Mucosa of descending colon (tissue), 3 donors: ENCODE results near the gene SMARCD2. TPM values are rescaled to one million over a fixed set of nuclear protein-coding genes. Genes with fewer than 3 reads are reported as not detected.

Source experiments
- ATAC-seq: fragments of 200-7000 bp; cut with Tn5 transposase; one replicate; pipeline ENCODE4 v1.9.1; 2020; ENCODE audit warnings: mild to moderate bottlenecking, moderate library complexity
- DNase-seq, 3 donors: peaks; one replicate each; pipeline ENCODE4 v3.0.0-alpha.2; 2020
- H3K36me3 ChIP-seq: fragments of 200-600 bp; one replicate; pipeline ENCODE4 v1.8.0; 2021; ENCODE audit warnings: low read depth, mild to moderate bottlenecking
- H3K4me1 ChIP-seq: fragments of 200-600 bp; one replicate; pipeline ENCODE4 v1.8.0; 2021; ENCODE audit warnings: low read depth, mild to moderate bottlenecking
- H3K4me3 ChIP-seq: fragments of 200-600 bp; one replicate; pipeline ENCODE4 v1.8.0; 2021; ENCODE audit warnings: mild to moderate bottlenecking
- H3K9me3 ChIP-seq: fragments of 200-600 bp; one replicate; pipeline ENCODE4 v1.8.0; 2021; ENCODE audit warnings: mild to moderate bottlenecking
- CTCF ChIP-seq: fragments of 200-600 bp; IDR thresholded peaks from one replicate; pipeline ENCODE4 v1.8.0; 2022; ENCODE audit warnings: antibody characterized with exemption, mild to moderate bottlenecking
- intact Hi-C, 2 donors: fragments of 100-400 bp; cut with DNase I in 1 of 2; cut with micrococcal nuclease in 1 of 2; formaldehyde crosslinking; loops; one replicate each; pipeline versions ENCODE4 v1.11.0 to v1.11.1; 2022; cut with DNase I, micrococcal nuclease
- total RNA-seq, 3 donors: library from RNA; stranded (reverse); fragmentation: NEBNext Ultra II Directional in 2 of 3; extraction: Animal tissue kit (Norgen Biotek cat#: 25700) in 2 of 3; gene quantifications; one replicate each; pipeline versions ENCODE4 v1.2.1 to v1.2.4, GENCODE V29; 2021 to 2023
- donor health status: DM: no; HTN: no; CAD: no; lungs with moderate emphysema.
- donor health status: DM: no; HTN: no; CAD: no.
- donor health status: DM: no; HTN: yes; CAD: no.

SMARCD2 gene
- total RNA-seq, 3 donors from 2014 or later, result 76.6 to 82.1 (median 80.4) TPM

- H3K36me3 ChIP-seq, result peaks cover 20% of the 10 kb centered on the region
- ATAC-seq (no peak), DNase-seq (no peak)
- H3K4me1 ChIP-seq, result peaks cover 31% of the 10 kb centered on the region
- H3K9me3 ChIP-seq, result no peaks in the 10 kb centered on the region
- H3K4me3 ChIP-seq, result no peak overlapping the region
- no peak for TF ChIP-seq CTCF
- intact Hi-C loops, result no loop called here
Measured at GRCh38 chr17:63837480-63837879, 5.0 kb downstream of the SMARCD2 start.

GRCh38 chr17:63836811-63837210 lies 5.7 kb downstream of the SMARCD2 start:
- H3K4me1 ChIP-seq, result peaks cover 31% of the 10 kb centered on the region
- DNase-seq, result no peak
- TF ChIP-seq CTCF, result no peak
- no peaks in the 10 kb centered on the region for H3K9me3 ChIP-seq
- intact Hi-C loops, result no loop called here
- ATAC-seq, result no peak
- H3K4me3 ChIP-seq, result no peak overlapping the region
- H3K36me3 ChIP-seq, result peaks cover 20% of the 10 kb centered on the region

- no peak for TF ChIP-seq CTCF
- Histone ChIP-seq H3K9me3 (no peaks in the 10 kb centered on the region), H3K36me3 (peaks cover 32% of the 10 kb centered on the region), H3K4me3 (no peak overlapping the region), H3K4me1 (peaks cover 20% of the 10 kb centered on the region)
- intact Hi-C loops, result no loop called here
- DNase-seq, result no peak
- no peak for ATAC-seq
Measured at GRCh38 chr17:63835167-63835720, 7.2 kb downstream of the SMARCD2 start.

- Histone ChIP-seq H3K36me3 (peaks cover 37% of the 10 kb centered on the region), H3K4me3 (no peak overlapping the region), H3K4me1 (peaks cover 15% of the 10 kb centered on the region), H3K9me3 (no peaks in the 10 kb centered on the region)
- TF ChIP-seq CTCF, result peak; percentile 20
- intact Hi-C loops, result no loop called here
- DNase-seq (peak in 2 of 3 donors; percentile 55 to 67), ATAC-seq (peak; percentile 77)
Measured at GRCh38 chr17:63834431-63835166, 7.9 kb downstream of the SMARCD2 start.

- Histone ChIP-seq H3K4me3 (no peak overlapping the region), H3K9me3 (no peaks in the 10 kb centered on the region), H3K4me1 (peaks cover 7% of the 10 kb centered on the region), H3K36me3 (peaks cover 37% of the 10 kb centered on the region)
- DNase-seq (no peak), ATAC-seq (no peak)
- TF ChIP-seq CTCF, result no peak
- intact Hi-C loops, result no loop called here
Measured at GRCh38 chr17:63833741-63834373, 8.6 kb downstream of the SMARCD2 start.
